Fibroblast of skin of right quadriceps (primary cell): Measurements from ENCODE around the gene GTPBP1.

Experiments
- DNase-seq: peaks from one replicate; pipeline ENCODE4 v3.0.0-alpha.2; 2013

The GTPBP1 gene

GRCh38 chr22:38705235-38706100 lies at the start of gene GTPBP1:
Gene GTPBP1 (plus strand): TSS chr22:38705944. CDS start chr22:38705956, 12 bp downstream.
- peak; percentile 100 for DNase-seq

- peak; percentile 84 for DNase-seq
Observed at GRCh38 chr22:38656256-38657044, 49.3 kb upstream of the GTPBP1 start, which contains the start of the genes CBY1 and FAM227A. Gene CBY1 (plus strand): TSS chr22:38656638. CDS start chr22:38668055, 11,417 bp downstream. Gene FAM227A (minus strand): TSS chr22:38656392. CDS start chr22:38650168, 6,224 bp downstream.

- DNase-seq, result peak; percentile 10
Observed at GRCh38 chr22:38657045-38657909, 48.5 kb upstream of the GTPBP1 start.

- DNase-seq, result no peak
Observed at GRCh38 chr22:38674888-38675287, 30.9 kb upstream of the GTPBP1 start.

- DNase-seq, result no peak
Observed at GRCh38 chr22:38675833-38676232, 29.9 kb upstream of the GTPBP1 start.

- peak; percentile 82 for DNase-seq
Observed at GRCh38 chr22:38681582-38682335, 24.0 kb upstream of the GTPBP1 start, which contains the start of gene TOMM22. Gene TOMM22 (plus strand): TSS chr22:38681957. CDS start chr22:38681979, 22 bp downstream.

- no peak for DNase-seq
Observed at GRCh38 chr22:38684895-38685294, 20.8 kb upstream of the GTPBP1 start.

- no peak for DNase-seq
Observed at GRCh38 chr22:38685761-38686160, 20.0 kb upstream of the GTPBP1 start.

GRCh38 chr22:38689651-38690050 lies 16.1 kb upstream of the GTPBP1 start:
- DNase-seq, result no peak

GRCh38 chr22:38694049-38694448 lies 11.7 kb upstream of the GTPBP1 start:
- DNase-seq, result no peak

GRCh38 chr22:38694940-38695339 lies 10.8 kb upstream of the GTPBP1 start:
- DNase-seq, result no peak

GRCh38 chr22:38696606-38697424 lies 8.9 kb upstream of the GTPBP1 start:
- peak; percentile 73 for DNase-seq

- DNase-seq, result no peak
Observed at GRCh38 chr22:38697425-38698089, 8.2 kb upstream of the GTPBP1 start.

GRCh38 chr22:38698407-38699094 lies 7.2 kb upstream of the GTPBP1 start:
- DNase-seq, result no peak

- DNase-seq, result no peak
Observed at GRCh38 chr22:38699143-38699542, 6.6 kb upstream of the GTPBP1 start.

GRCh38 chr22:38699784-38700183 lies 6.0 kb upstream of the GTPBP1 start:
- peak; percentile 53 for DNase-seq

GRCh38 chr22:38700270-38700788 lies 5.4 kb upstream of the GTPBP1 start:
- DNase-seq, result no peak

- DNase-seq, result peak; percentile 95
Observed at GRCh38 chr22:38700789-38701628, 4.7 kb upstream of the GTPBP1 start, which contains the start of gene JOSD1. Gene JOSD1 (minus strand): TSS chr22:38700943. CDS start chr22:38699987, 956 bp downstream.
